GM23338 (cell line): Measurements from ENCODE around the gene TNC. TPM values are rescaled to one million over a fixed set of nuclear protein-coding genes. Genes with fewer than 3 reads are reported as not detected.

ENCODE experiments used
- ATAC-seq: fragments of 200-7000 bp; cut with Tn5 transposase; 3 replicates; pipeline ENCODE4 v1.9.1; 2020
- DNase-seq: peaks from one replicate; pipeline ENCODE4 v3.0.0-alpha.2; 2015; ENCODE audit warnings: low spot score
- H2AFZ ChIP-seq: fragments of 200-600 bp; sonication (generic); 2 replicates; pipeline ENCODE4 v1.8.0; 2016; ENCODE audit warnings: antibody characterized with exemption, mild to moderate bottlenecking, moderate library complexity
- H3F3A ChIP-seq: fragments of 200-600 bp; sonication (generic); replicated peaks from 2 replicates; pipeline ENCODE4 v1.8.0; 2017; ENCODE audit warnings: antibody characterized with exemption, mixed run types, low read depth
- H3K27ac ChIP-seq: fragments of 200-600 bp; sonication (generic); 2 replicates; pipeline ENCODE4 v1.6.1; 2016; ENCODE audit warnings: low read depth
- H3K27me3 ChIP-seq: fragments of 200-600 bp; sonication (generic); 2 replicates; pipeline ENCODE4 v1.8.0; 2016; ENCODE audit warnings: mild to moderate bottlenecking, mixed run types, moderate library complexity; ENCODE audit not compliant: insufficient read depth
- H3K36me3 ChIP-seq: fragments of 200-600 bp; sonication (generic); 2 replicates; pipeline ENCODE4 v1.8.0; 2016; ENCODE audit warnings: mild to moderate bottlenecking; ENCODE audit not compliant: insufficient read depth
- H3K4me1 ChIP-seq: fragments of 200-600 bp; sonication (generic); 2 replicates; pipeline ENCODE4 v1.8.0; 2016; ENCODE audit warnings: mild to moderate bottlenecking, moderate library complexity; ENCODE audit not compliant: insufficient read depth
- H3K4me2 ChIP-seq: fragments of 200-600 bp; sonication (generic); 2 replicates; pipeline ENCODE4 v1.7.1; 2017; ENCODE audit warnings: mixed run types
- H3K4me3 ChIP-seq: fragments of 200-600 bp; sonication (generic); 2 replicates; pipeline ENCODE4 v1.6.1; 2016; ENCODE audit warnings: mixed run types
- H3K79me2 ChIP-seq: fragments of 200-600 bp; sonication (generic); replicated peaks from 2 replicates; pipeline ENCODE4 v1.8.0; 2017; ENCODE audit warnings: mild to moderate bottlenecking; ENCODE audit not compliant: insufficient read depth
- H3K9me2 ChIP-seq: fragments of 200-600 bp; sonication (generic); 2 replicates; pipeline ENCODE4 v1.8.0; 2017; ENCODE audit not compliant: insufficient read depth
- H4K20me1 ChIP-seq: fragments of 200-600 bp; sonication (generic); replicated peaks from 2 replicates; pipeline ENCODE4 v1.8.0; 2017; ENCODE audit warnings: mild to moderate bottlenecking; ENCODE audit not compliant: insufficient read depth
- H3K27ac Mint-ChIP-seq: 2 replicates; pipeline ENCODE4 v1.8.0; 2020; ENCODE audit warnings: inconsistent platforms, mild to moderate bottlenecking, moderate library complexity, mixed read lengths
- H3K27me3 Mint-ChIP-seq: 3 replicates; pipeline ENCODE4 v1.8.0; 2022; ENCODE audit warnings: low read depth, mild to moderate bottlenecking, moderate library complexity, mixed read lengths, inconsistent platforms; ENCODE audit not compliant: insufficient read depth, poor library complexity
- H3K36me3 Mint-ChIP-seq: 3 replicates; pipeline ENCODE4 v1.8.0; 2021; ENCODE audit warnings: low read depth, mild to moderate bottlenecking, inconsistent platforms, moderate library complexity, mixed read lengths
- H3K4me1 Mint-ChIP-seq: 3 replicates; pipeline ENCODE4 v1.8.0; 2020; ENCODE audit warnings: mild to moderate bottlenecking, inconsistent platforms, mixed read lengths
- H3K4me3 Mint-ChIP-seq: 3 replicates; pipeline ENCODE4 v1.8.0; 2021; ENCODE audit warnings: moderate library complexity, mild to moderate bottlenecking, inconsistent platforms, mixed read lengths
- H3K9me3 Mint-ChIP-seq: 3 replicates; pipeline ENCODE4 v1.8.0; 2020; ENCODE audit warnings: moderate library complexity, mild to moderate bottlenecking, inconsistent platforms, mixed read lengths
- CREB1 ChIP-seq: fragments of 250-450 bp; sonication (Bioruptor Pico); IDR thresholded peaks from 2 replicates; pipeline ENCODE4 v1.5.0; 2020; ENCODE audit warnings: low read depth, mild to moderate bottlenecking, moderate library complexity
- EZH2 ChIP-seq: fragments of 200-600 bp; sonication (generic); IDR thresholded peaks from one replicate; pipeline ENCODE4 v1.8.0; 2017; ENCODE audit warnings: antibody characterized with exemption, mild to moderate bottlenecking, low read depth; ENCODE audit not compliant: unreplicated experiment
- EZH2phosphoT487 ChIP-seq: fragments of 200-600 bp; sonication (generic); IDR thresholded peaks from one replicate; pipeline ENCODE4 v1.8.1; 2018; ENCODE audit warnings: antibody characterized with exemption; ENCODE audit not compliant: unreplicated experiment
- STAT1 ChIP-seq: IDR thresholded peaks from one replicate; pipeline ENCODE4 v1.6.1; 2016; ENCODE audit warnings: antibody characterized with exemption; ENCODE audit not compliant: unreplicated experiment
- polyA plus RNA-seq: library from polyadenylated mRNA; unstranded; fragments of >200 nt; fragmentation: Nextera tagmentation; extraction: Ambion mirVana; gene quantifications from 2 replicates; pipeline ENCODE4 v1.2.1, GENCODE V29; 2016
- total RNA-seq: library from RNA; depleted of rRNA; stranded (reverse); fragments of >200 nt; shearing (Covaris generic); gene quantifications from 2 replicates; pipeline ENCODE4 v1.2.3, GENCODE V29; 2014
- TF ChIP-seq, protein P1 (sequence below): fragments of 250-450 bp; sonication (Bioruptor Pico); IDR thresholded peaks from 2 replicates; pipeline ENCODE4 v1.5.0; 2020; ENCODE audit warnings: mild to moderate bottlenecking, moderate library complexity
- TF ChIP-seq, protein P2 (sequence below): IDR thresholded peaks from 2 replicates; pipeline ENCODE4 v1.6.1; 2016; ENCODE audit warnings: antibody characterized with exemption

Gene TNC
- total and polyA plus RNA-seq, 2 experiments from 2014 or later: 0.89 to 2.7 TPM

DNA sequence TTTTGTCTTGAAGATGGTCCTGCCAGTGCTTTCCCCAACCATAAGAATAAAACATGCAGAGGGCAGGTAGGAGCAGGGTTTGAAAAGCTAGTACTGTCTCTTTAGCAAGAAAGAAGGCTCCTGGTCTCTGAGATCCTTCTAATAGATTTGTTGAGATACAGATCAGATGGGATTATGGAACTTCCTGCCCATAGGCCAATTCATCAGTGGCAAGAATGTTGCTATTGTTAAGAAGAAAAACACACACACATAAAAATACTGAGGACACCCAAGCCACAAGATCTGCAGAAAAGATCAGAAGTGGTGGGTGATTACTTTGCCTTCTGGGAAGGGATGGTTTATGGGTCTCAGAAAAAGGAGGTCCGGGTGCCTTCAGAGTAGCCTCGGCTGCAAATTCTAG, 59.8 kb downstream of the TNC start:
- TF ChIP-seq, protein P1, sequence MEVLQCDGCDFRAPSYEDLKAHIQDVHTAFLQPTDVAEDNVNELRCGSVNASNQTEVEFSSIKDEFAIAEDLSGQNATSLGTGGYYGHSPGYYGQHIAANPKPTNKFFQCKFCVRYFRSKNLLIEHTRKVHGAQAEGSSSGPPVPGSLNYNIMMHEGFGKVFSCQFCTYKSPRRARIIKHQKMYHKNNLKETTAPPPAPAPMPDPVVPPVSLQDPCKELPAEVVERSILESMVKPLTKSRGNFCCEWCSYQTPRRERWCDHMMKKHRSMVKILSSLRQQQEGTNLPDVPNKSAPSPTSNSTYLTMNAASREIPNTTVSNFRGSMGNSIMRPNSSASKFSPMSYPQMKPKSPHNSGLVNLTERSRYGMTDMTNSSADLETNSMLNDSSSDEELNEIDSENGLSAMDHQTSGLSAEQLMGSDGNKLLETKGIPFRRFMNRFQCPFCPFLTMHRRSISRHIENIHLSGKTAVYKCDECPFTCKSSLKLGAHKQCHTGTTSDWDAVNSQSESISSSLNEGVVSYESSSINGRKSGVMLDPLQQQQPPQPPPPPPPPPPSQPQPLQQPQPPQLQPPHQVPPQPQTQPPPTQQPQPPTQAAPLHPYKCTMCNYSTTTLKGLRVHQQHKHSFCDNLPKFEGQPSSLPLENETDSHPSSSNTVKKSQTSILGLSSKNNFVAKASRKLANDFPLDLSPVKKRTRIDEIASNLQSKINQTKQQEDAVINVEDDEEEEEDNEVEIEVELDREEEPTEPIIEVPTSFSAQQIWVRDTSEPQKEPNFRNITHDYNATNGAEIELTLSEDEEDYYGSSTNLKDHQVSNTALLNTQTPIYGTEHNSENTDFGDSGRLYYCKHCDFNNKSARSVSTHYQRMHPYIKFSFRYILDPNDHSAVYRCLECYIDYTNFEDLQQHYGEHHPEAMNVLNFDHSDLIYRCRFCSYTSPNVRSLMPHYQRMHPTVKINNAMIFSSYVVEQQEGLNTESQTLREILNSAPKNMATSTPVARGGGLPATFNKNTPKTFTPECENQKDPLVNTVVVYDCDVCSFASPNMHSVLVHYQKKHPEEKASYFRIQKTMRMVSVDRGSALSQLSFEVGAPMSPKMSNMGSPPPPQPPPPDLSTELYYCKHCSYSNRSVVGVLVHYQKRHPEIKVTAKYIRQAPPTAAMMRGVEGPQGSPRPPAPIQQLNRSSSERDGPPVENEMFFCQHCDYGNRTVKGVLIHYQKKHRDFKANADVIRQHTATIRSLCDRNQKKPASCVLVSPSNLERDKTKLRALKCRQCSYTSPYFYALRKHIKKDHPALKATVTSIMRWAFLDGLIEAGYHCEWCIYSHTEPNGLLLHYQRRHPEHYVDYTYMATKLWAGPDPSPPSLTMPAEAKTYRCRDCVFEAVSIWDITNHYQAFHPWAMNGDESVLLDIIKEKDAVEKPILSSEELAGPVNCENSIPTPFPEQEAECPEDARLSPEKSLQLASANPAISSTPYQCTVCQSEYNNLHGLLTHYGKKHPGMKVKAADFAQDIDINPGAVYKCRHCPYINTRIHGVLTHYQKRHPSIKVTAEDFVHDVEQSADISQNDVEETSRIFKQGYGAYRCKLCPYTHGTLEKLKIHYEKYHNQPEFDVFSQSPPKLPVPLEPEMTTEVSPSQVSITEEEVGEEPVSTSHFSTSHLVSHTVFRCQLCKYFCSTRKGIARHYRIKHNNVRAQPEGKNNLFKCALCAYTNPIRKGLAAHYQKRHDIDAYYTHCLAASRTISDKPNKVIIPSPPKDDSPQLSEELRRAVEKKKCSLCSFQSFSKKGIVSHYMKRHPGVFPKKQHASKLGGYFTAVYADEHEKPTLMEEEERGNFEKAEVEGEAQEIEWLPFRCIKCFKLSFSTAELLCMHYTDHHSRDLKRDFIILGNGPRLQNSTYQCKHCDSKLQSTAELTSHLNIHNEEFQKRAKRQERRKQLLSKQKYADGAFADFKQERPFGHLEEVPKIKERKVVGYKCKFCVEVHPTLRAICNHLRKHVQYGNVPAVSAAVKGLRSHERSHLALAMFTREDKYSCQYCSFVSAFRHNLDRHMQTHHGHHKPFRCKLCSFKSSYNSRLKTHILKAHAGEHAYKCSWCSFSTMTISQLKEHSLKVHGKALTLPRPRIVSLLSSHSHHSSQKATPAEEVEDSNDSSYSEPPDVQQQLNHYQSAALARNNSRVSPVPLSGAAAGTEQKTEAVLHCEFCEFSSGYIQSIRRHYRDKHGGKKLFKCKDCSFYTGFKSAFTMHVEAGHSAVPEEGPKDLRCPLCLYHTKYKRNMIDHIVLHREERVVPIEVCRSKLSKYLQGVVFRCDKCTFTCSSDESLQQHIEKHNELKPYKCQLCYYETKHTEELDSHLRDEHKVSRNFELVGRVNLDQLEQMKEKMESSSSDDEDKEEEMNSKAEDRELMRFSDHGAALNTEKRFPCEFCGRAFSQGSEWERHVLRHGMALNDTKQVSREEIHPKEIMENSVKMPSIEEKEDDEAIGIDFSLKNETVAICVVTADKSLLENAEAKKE (CRISPR knock-in tag): no peak
- no peak for TF ChIP-seq CREB1 (CRISPR knock-in tag)
- Histone ChIP-seq H3K27ac (no peak overlapping the region), H3K4me3 (no peak overlapping the region)

DNA sequence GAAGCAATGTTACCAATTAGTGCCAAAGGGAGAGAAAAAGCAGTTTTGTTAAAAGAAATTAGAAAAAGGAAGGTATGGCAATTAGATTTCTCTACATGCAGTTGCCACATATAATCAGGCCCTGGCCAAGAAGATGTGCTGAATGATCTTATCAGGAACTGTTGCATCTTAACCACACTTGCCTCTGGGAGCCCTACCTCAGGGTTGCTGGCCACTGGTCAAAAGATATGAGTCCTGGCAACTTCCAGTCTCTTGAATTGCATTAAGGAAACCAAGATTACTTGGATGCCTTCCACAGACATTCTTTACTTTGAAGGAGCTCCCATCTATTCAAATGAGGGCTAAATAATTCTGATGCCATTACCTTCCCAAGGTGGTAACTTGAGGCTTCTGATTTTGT, 60.4 kb downstream of the TNC start:
- no peak overlapping the region for H3K4me2 ChIP-seq
- TF ChIP-seq, protein P2, sequence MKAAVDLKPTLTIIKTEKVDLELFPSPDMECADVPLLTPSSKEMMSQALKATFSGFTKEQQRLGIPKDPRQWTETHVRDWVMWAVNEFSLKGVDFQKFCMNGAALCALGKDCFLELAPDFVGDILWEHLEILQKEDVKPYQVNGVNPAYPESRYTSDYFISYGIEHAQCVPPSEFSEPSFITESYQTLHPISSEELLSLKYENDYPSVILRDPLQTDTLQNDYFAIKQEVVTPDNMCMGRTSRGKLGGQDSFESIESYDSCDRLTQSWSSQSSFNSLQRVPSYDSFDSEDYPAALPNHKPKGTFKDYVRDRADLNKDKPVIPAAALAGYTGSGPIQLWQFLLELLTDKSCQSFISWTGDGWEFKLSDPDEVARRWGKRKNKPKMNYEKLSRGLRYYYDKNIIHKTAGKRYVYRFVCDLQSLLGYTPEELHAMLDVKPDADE: no peak
- TF ChIP-seq EZH2: no peak
- no peak for TF ChIP-seq EZH2phosphoT487
- no peak for TF ChIP-seq STAT1

More for the DNA sequence above, 59.8 kb downstream of the TNC start:
- DNase-seq: no peak
- Histone ChIP-seq H3K9me2 (peaks cover 8% of the 10 kb centered on the region; the same call in 1 of the 2 replicates), H3K4me1 (no peaks in the 10 kb centered on the region), H3K36me3 (no peaks in the 10 kb centered on the region), H3F3A (no peaks in the 10 kb centered on the region), H4K20me1 (no peaks in the 10 kb centered on the region), H3K27me3 (no peaks in the 10 kb centered on the region), H2AFZ (no peak overlapping the region), H3K79me2 (no peaks in the 10 kb centered on the region), H3K4me2 (no peak overlapping the region)
- no peaks in the 10 kb centered on the region for H3K9me3 Mint-ChIP-seq
- ATAC-seq: no peak
- H3K4me1 Mint-ChIP-seq: peaks cover 3% of the 10 kb centered on the region; the same call in 2 of the 3 replicates
- H3K4me3 Mint-ChIP-seq: no peak overlapping the region
- H3K36me3 Mint-ChIP-seq: no peaks in the 10 kb centered on the region
- H3K27me3 Mint-ChIP-seq: no peaks in the 10 kb centered on the region
- H3K27ac Mint-ChIP-seq: no peak overlapping the region

More for the DNA sequence above, 60.4 kb downstream of the TNC start:
- H3K36me3 Mint-ChIP-seq: no peaks in the 10 kb centered on the region
- Histone ChIP-seq H2AFZ (no peak overlapping the region), H3K27me3 (no peaks in the 10 kb centered on the region), H3K27ac (no peak overlapping the region), H3K4me3 (no peak overlapping the region), H4K20me1 (no peaks in the 10 kb centered on the region), H3K4me1 (no peaks in the 10 kb centered on the region), H3K36me3 (no peaks in the 10 kb centered on the region), H3K79me2 (no peaks in the 10 kb centered on the region), H3K9me2 (peaks cover 8% of the 10 kb centered on the region; the same call in 1 of the 2 replicates), H3F3A (no peaks in the 10 kb centered on the region)
- H3K9me3 Mint-ChIP-seq: no peaks in the 10 kb centered on the region
- H3K4me1 Mint-ChIP-seq: peaks cover 3% of the 10 kb centered on the region; the same call in 2 of the 3 replicates
- H3K27ac Mint-ChIP-seq: no peak overlapping the region
- no peak for DNase-seq
- H3K27me3 Mint-ChIP-seq: no peaks in the 10 kb centered on the region
- no peak for ATAC-seq
- no peak overlapping the region for H3K4me3 Mint-ChIP-seq
